ENCODE results near the gene PXT1. TPM values are rescaled to one million over a fixed set of nuclear protein-coding genes. Genes with fewer than 3 reads are reported as not detected.

The PXT1 gene
- total RNA-seq, 1 donor from 2014 or later, result not detected

- Histone ChIP-seq H3K4me3 (ENCODE audit: low read depth, low read length) (no peak overlapping the region), H3K36me3 (ENCODE audit: control insufficient read depth, insufficient read depth, low read length) (no peaks in the 10 kb centered on the region), H3K27me3 (ENCODE audit: control insufficient read depth, insufficient read depth, low read length) (no peaks in the 10 kb centered on the region)
- no peak for DNase-seq (ENCODE audit: low read depth)
- no peak for TF ChIP-seq CTCF (IDR thresholded peaks at IDR 0.05; ENCODE audit: insufficient read depth, low read length, poor library complexity, severe bottlenecking)
These were observed 11.5 kb downstream of the PXT1 start for GRCh38 chr6:36431197-36431596.

GRCh38 chr6:36430351-36430750 lies 12.3 kb downstream of the PXT1 start:
- DNase-seq (ENCODE audit: low read depth), result no peak

GRCh38 chr6:36428911-36429310 lies 13.7 kb downstream of the PXT1 start:
- Histone ChIP-seq H3K27me3 (ENCODE audit: control insufficient read depth, insufficient read depth, low read length) (no peaks in the 10 kb centered on the region), H3K36me3 (ENCODE audit: control insufficient read depth, insufficient read depth, low read length) (no peaks in the 10 kb centered on the region), H3K4me3 (ENCODE audit: low read depth, low read length) (no peak overlapping the region)
- DNase-seq (ENCODE audit: low read depth), result no peak
- TF ChIP-seq CTCF (IDR thresholded peaks at IDR 0.05; ENCODE audit: insufficient read depth, low read length, poor library complexity, severe bottlenecking), result peak; percentile 24

More at GRCh38 chr6:36430351-36430750, 12.3 kb downstream of the PXT1 start:
- Histone ChIP-seq H3K27me3 (ENCODE audit: control insufficient read depth, insufficient read depth, low read length) (no peaks in the 10 kb centered on the region), H3K4me3 (ENCODE audit: low read depth, low read length) (no peak overlapping the region), H3K36me3 (ENCODE audit: control insufficient read depth, insufficient read depth, low read length) (no peaks in the 10 kb centered on the region)
- no peak for TF ChIP-seq CTCF (IDR thresholded peaks at IDR 0.05; ENCODE audit: insufficient read depth, low read length, poor library complexity, severe bottlenecking)

- no peak for DNase-seq (ENCODE audit: low read depth)
- Histone ChIP-seq H3K27me3 (ENCODE audit: control insufficient read depth, insufficient read depth, low read length) (no peaks in the 10 kb centered on the region), H3K4me3 (ENCODE audit: low read depth, low read length) (no peak overlapping the region), H3K36me3 (ENCODE audit: control insufficient read depth, insufficient read depth, low read length) (no peaks in the 10 kb centered on the region)
- TF ChIP-seq CTCF (IDR thresholded peaks at IDR 0.05; ENCODE audit: insufficient read depth, low read length, poor library complexity, severe bottlenecking), result no peak
These were observed 16.0 kb downstream of the PXT1 start for GRCh38 chr6:36426622-36427021.

GRCh38 chr6:36423101-36423824 lies 19.4 kb downstream of the PXT1 start:
- peak; percentile 72 for TF ChIP-seq CTCF (IDR thresholded peaks at IDR 0.05; ENCODE audit: insufficient read depth, low read length, poor library complexity, severe bottlenecking)
- no peaks in the 10 kb centered on the region for H3K36me3 ChIP-seq (ENCODE audit: control insufficient read depth, insufficient read depth, low read length)
- peak overlapping the region; percentile 62 for H3K4me3 ChIP-seq (ENCODE audit: low read depth, low read length)
- H3K27me3 ChIP-seq (ENCODE audit: control insufficient read depth, insufficient read depth, low read length), result no peaks in the 10 kb centered on the region
- peak; percentile 88 for DNase-seq (ENCODE audit: low read depth)

GRCh38 chr6:36422714-36423100 lies 19.9 kb downstream of the PXT1 start:
- no peak for DNase-seq (ENCODE audit: low read depth)
- peak overlapping the region; percentile 62 for H3K4me3 ChIP-seq (ENCODE audit: low read depth, low read length)
- H3K36me3 ChIP-seq (ENCODE audit: control insufficient read depth, insufficient read depth, low read length), result no peaks in the 10 kb centered on the region
- no peak for TF ChIP-seq CTCF (IDR thresholded peaks at IDR 0.05; ENCODE audit: insufficient read depth, low read length, poor library complexity, severe bottlenecking)
- no peaks in the 10 kb centered on the region for H3K27me3 ChIP-seq (ENCODE audit: control insufficient read depth, insufficient read depth, low read length)

All from kidney epithelial cell (primary cell).